Stimulated activated naive CD4-positive, alpha-beta T cell treated with Interleukin-2 at 50 U/mL for 16 hours (primary cell): ENCODE results near the gene MPHOSPH6.
"Not testable (repeated sequence)": the region's sequence is repeated elsewhere in the genome, so short reads cannot be mapped to it uniquely, and the experiment has no call there.

Experiments used
- DNase-seq: peaks from one replicate; lab custom pipeline; 2025; lab: John Stamatoyannopoulos, UW

Gene MPHOSPH6

GRCh38 chr16:82118749-82119148 lies 51.3 kb downstream of the MPHOSPH6 start:
- no peak for DNase-seq

GRCh38 chr16:82116535-82116934 lies 53.5 kb downstream of the MPHOSPH6 start:
- no peak for DNase-seq

GRCh38 chr16:82113741-82114140 lies 56.3 kb downstream of the MPHOSPH6 start:
- no peak for DNase-seq

GRCh38 chr16:82111944-82112343 lies 58.1 kb downstream of the MPHOSPH6 start:
- DNase-seq: no peak

- not testable (repeated sequence) for DNase-seq
Observed at GRCh38 chr16:82109266-82109665, 60.8 kb downstream of the MPHOSPH6 start.

GRCh38 chr16:82108774-82109173 lies 61.2 kb downstream of the MPHOSPH6 start:
- DNase-seq: no peak

GRCh38 chr16:82108100-82108499 lies 61.9 kb downstream of the MPHOSPH6 start:
- no peak for DNase-seq

GRCh38 chr16:82105107-82105506 lies 64.9 kb downstream of the MPHOSPH6 start:
- DNase-seq: no peak
